Esophagus muscularis mucosa (tissue), 4 donors: ENCODE data around the gene UMODL1. TPM values are rescaled to one million over a fixed set of nuclear protein-coding genes. Genes with fewer than 3 reads are reported as not detected.

Source experiments
- DNase-seq: peaks from one replicate; pipeline ENCODE4 v3.0.0-alpha.2; 2017; ENCODE audit errors: extremely low spot score
- H3K27ac ChIP-seq, 4 donors: fragments of 200-600 bp; sonication (generic); replicated peaks in 1 of 4; 1 replicate in 3 of 4; 2 replicates in 1 of 4; pipeline ENCODE4 v1.5.1; 2016 to 2019; ENCODE audit warnings: mild to moderate bottlenecking in 1 of 4
- H3K27me3 ChIP-seq, 4 donors: fragments of 200-600 bp; sonication (generic); one replicate each; pipeline versions ENCODE4 v1.5.1 to v1.6.0; 2016 to 2019
- H3K36me3 ChIP-seq, 4 donors: fragments of 200-600 bp; sonication (generic); one replicate each; pipeline ENCODE4 v1.5.1; 2016 to 2019
- H3K4me1 ChIP-seq, 4 donors: fragments of 200-600 bp; sonication (generic); one replicate each; pipeline ENCODE4 v1.5.1; 2016 to 2019
- H3K4me3 ChIP-seq, 4 donors: fragments of 200-600 bp; sonication (generic); 1 replicate in 2 of 4; 2 replicates in 2 of 4; pipeline ENCODE4 v1.5.1; 2016 to 2019; ENCODE audit warnings: mild to moderate bottlenecking in 4 of 4, moderate library complexity in 1 of 4
- H3K9me3 ChIP-seq, 4 donors: fragments of 200-600 bp; sonication (generic); 1 replicate in 3 of 4; 2 replicates in 1 of 4; pipeline ENCODE4 v1.5.1; 2016 to 2019
- CTCF ChIP-seq, 3 experiments: fragments of 200-600 bp in 2 of 3; fragments of 450-650 bp in 1 of 3; sonication (generic) in 2 of 3; IDR thresholded peaks; one replicate each; pipeline ENCODE4 v1.5.1; 2017 to 2019; ENCODE audit warnings: antibody characterized with exemption in 3 of 3, mild to moderate bottlenecking in 2 of 3, moderate library complexity in 1 of 3
- EP300 ChIP-seq: sonication (generic); formaldehyde crosslinking; IDR thresholded peaks from one replicate; pipeline ENCODE4 v1.6.1; 2017; ENCODE audit warnings: antibody characterized with exemption
- POLR2A ChIP-seq: fragments of 450-650 bp; IDR thresholded peaks from one replicate; pipeline ENCODE4 v1.6.1; 2017; ENCODE audit warnings: antibody characterized with exemption, moderate library complexity, mild to moderate bottlenecking, low read depth
- POLR2AphosphoS5 ChIP-seq, 2 donors: sonication (generic); formaldehyde crosslinking; IDR thresholded peaks; one replicate each; pipeline ENCODE4 v1.6.1; 2017; ENCODE audit warnings: antibody characterized with exemption in 2 of 2
- WGBS: methylation state at CpG from one replicate; pipeline ENCODE4 v1.1.5; 2018; 5-methylcytosine and 5-hydroxymethylcytosine counted together
- intact Hi-C: fragments of 100-400 bp; cut with DNase I; formaldehyde crosslinking; loops from one replicate; pipeline ENCODE4 v1.15.1; 2023
- total RNA-seq, 4 donors: library from RNA; depleted of rRNA; stranded (reverse); fragments of >200 nt; gene quantifications; one replicate each; pipeline versions ENCODE4 v1.1.0 to v1.2.1, GENCODE V29; 2016

UMODL1 gene
- total RNA-seq, 4 donors from 2014 or later = 0.13 TPM; not detected in 3

GRCh38 chr21:42058631-42059111, 12.4 kb upstream of the UMODL1 start:
- H3K4me1 ChIP-seq = peaks cover 0 to 10% (median 8%) of the 10 kb centered on the region in 4 donors
- peaks cover 0 to 42% (median 0%) of the 10 kb centered on the region in 4 donors for H3K27me3 ChIP-seq
- intact Hi-C loops = no loop called here
- 98% methylated on average over 8 of the region's 11 CpGs for WGBS
- H3K4me3 ChIP-seq = no peak overlapping the region
- H3K36me3 ChIP-seq = no peaks in the 10 kb centered on the region
- no peak for DNase-seq
- TF ChIP-seq POLR2AphosphoS5 (IDR thresholded peaks at IDR 0.05) (no peak), CTCF (IDR thresholded peaks at IDR 0.05) (no peak), EP300 (no peak), POLR2A (no peak)
- no peak overlapping the region for H3K27ac ChIP-seq
- H3K9me3 ChIP-seq = no peaks in the 10 kb centered on the region

- H3K36me3 ChIP-seq = no peaks in the 10 kb centered on the region
- peaks cover 0 to 10% (median 8%) of the 10 kb centered on the region in 4 donors for H3K4me1 ChIP-seq
- no peak overlapping the region for H3K27ac ChIP-seq
- H3K4me3 ChIP-seq = no peak overlapping the region
- no peaks in the 10 kb centered on the region for H3K9me3 ChIP-seq
- no peak for DNase-seq
- peaks cover 0 to 47% (median 0%) of the 10 kb centered on the region in 4 donors for H3K27me3 ChIP-seq
- WGBS = 93% methylated on average over 7 of the region's 9 CpGs
- no peak for TF ChIP-seq POLR2AphosphoS5 (IDR thresholded peaks at IDR 0.05)
- intact Hi-C loops = no loop called here
Measured at GRCh38 chr21:42059141-42059540, 12.0 kb upstream of the UMODL1 start.

GRCh38 chr21:42059721-42060120, 11.4 kb upstream of the UMODL1 start:
- intact Hi-C loops = no loop called here
- no peak overlapping the region for H3K27ac ChIP-seq
- no peak for DNase-seq
- H3K4me1 ChIP-seq = peaks cover 0 to 10% (median 8%) of the 10 kb centered on the region in 4 donors
- TF ChIP-seq POLR2AphosphoS5 (IDR thresholded peaks at IDR 0.05) (no peak), EP300 (no peak), POLR2A (no peak), CTCF (IDR thresholded peaks at IDR 0.05) (no peak)
- H3K9me3 ChIP-seq = no peaks in the 10 kb centered on the region
- H3K4me3 ChIP-seq = no peak overlapping the region
- peaks cover 0 to 52% (median 0%) of the 10 kb centered on the region in 4 donors for H3K27me3 ChIP-seq
- H3K36me3 ChIP-seq = no peaks in the 10 kb centered on the region
- 93% methylated on average over 8 of the region's 10 CpGs for WGBS

GRCh38 chr21:42060166-42060565, 11.0 kb upstream of the UMODL1 start:
- WGBS = 91% methylated on average over 14 of the region's 15 CpGs
- Histone ChIP-seq H3K36me3 (no peaks in the 10 kb centered on the region), H3K9me3 (no peaks in the 10 kb centered on the region), H3K4me3 (no peak overlapping the region), H3K4me1 (peaks cover 0 to 10% (median 8%) of the 10 kb centered on the region in 4 donors), H3K27ac (no peak overlapping the region), H3K27me3 (peaks cover 0 to 51% (median 0%) of the 10 kb centered on the region in 4 donors)
- no peak for TF ChIP-seq POLR2AphosphoS5 (IDR thresholded peaks at IDR 0.05)
- TF ChIP-seq CTCF (IDR thresholded peaks at IDR 0.05) = no peak
- TF ChIP-seq EP300 = no peak
- TF ChIP-seq POLR2A = no peak
- no peak for DNase-seq
- intact Hi-C loops = no loop called here

GRCh38 chr21:42061195-42061985, 9.7 kb upstream of the UMODL1 start:
- intact Hi-C loops = no loop called here
- Histone ChIP-seq H3K4me1 (peaks cover 0 to 10% (median 8%) of the 10 kb centered on the region in 4 donors), H3K36me3 (no peaks in the 10 kb centered on the region), H3K9me3 (no peaks in the 10 kb centered on the region), H3K4me3 (no peak overlapping the region), H3K27ac (no peak overlapping the region), H3K27me3 (peaks cover 0 to 48% (median 0%) of the 10 kb centered on the region in 4 donors)
- no peak for DNase-seq
- TF ChIP-seq POLR2A (no peak), EP300 (no peak), POLR2AphosphoS5 (IDR thresholded peaks at IDR 0.05) (no peak), CTCF (IDR thresholded peaks at IDR 0.05) (no peak)
- WGBS = 68% methylated on average over 15 of the region's 20 CpGs
